ENCODE data around the gene BEX3.

GRCh38 chrX:103330681-103331288 is 45.6 kb upstream of the BEX3 start:
- TF ChIP-seq ZFP3 (tag by site-specific recombination; IDR thresholded peaks at IDR 0.05; ENCODE audit: low read depth) (no peak), ZSCAN5A (tag by site-specific recombination; IDR thresholded peaks at IDR 0.05) (no peak), ZXDB (tag by site-specific recombination; IDR thresholded peaks at IDR 0.05) (no peak), CTCF (tag by site-specific recombination; IDR thresholded peaks at IDR 0.05) (no peak)
- TF ChIP-seq, protein P1, sequence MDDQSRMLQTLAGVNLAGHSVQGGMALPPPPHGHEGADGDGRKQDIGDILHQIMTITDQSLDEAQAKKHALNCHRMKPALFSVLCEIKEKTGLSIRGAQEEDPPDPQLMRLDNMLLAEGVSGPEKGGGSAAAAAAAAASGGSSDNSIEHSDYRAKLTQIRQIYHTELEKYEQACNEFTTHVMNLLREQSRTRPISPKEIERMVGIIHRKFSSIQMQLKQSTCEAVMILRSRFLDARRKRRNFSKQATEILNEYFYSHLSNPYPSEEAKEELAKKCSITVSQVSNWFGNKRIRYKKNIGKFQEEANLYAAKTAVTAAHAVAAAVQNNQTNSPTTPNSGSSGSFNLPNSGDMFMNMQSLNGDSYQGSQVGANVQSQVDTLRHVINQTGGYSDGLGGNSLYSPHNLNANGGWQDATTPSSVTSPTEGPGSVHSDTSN (CRISPR knock-in tag; IDR thresholded peaks at IDR 0.05), result no peak

Data from HEK293 (cell line).